ENCODE results near the gene PREP.

PREP gene

DNA sequence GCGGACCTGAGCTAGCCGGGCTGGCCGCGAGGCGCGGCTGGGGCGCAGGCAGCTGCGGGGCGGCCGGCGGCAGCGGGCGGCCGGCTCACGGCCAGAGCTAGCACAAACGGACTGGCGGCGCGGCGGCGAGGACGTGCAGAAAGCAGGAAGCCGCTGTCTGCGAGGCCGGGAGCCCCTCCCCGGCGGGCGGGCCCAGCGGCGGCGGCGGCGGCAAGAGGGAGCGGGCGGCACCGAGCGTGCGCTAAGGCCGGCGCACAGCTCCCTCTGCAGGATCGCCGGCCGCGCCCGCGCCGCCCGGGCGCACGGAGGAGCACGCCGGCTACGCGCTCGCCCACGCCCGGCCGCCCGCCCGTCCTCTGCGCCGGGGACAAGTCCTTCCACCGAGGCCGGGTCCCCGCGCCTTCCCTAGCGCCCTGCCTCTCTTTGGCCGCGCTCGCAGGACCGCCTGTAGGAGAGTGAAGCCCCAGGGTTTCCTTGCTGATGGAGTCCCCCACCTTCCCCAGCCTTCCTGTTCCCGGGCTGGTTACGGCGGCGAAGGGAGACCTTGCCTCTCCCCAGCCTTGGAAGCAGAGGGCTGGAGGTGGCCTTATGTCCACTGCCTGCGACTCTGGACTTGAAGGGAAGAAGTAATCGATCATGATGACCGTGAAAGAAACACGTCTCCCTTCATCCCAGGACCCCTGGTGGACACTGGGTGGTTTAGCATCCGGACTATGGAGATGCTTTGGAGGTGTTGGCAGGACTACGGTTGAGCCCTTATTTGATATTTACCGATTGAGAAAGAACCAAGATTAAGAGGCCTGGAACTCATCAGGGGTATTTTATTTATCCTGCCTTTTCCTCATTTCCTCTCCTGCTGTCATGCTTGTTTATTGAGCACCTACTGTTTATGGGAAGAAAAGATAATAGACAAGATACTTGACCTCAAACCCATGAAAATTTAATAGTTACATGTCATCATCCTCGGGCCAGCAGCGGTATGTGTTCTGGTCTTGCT is at the start of gene PREP:
TSS of gene PREP (minus strand) at position 144 of the 997 bp plus-strand sequence. CDS start 191 bp downstream, outside the sequence.
- Histone ChIP-seq H3K4me3 (ENCODE audit: low read length) (peak within 1 kb of the TSS; percentile 98), H3K4me2 (ENCODE audit: low read length) (peak within 1 kb of the TSS; percentile 99), H3K27ac (ENCODE audit: low read depth, low read length) (no peak within 1 kb of the TSS; the same call in 1 of the 2 replicates), H3K4me1 (ENCODE audit: control insufficient read depth, low read length) (peaks cover 25% of the 10 kb centered on the region), H3F3A (ENCODE audit: control insufficient read depth, insufficient read depth) (no peaks in the 10 kb centered on the region), H3K79me2 (ENCODE audit: control insufficient read depth, low read length) (peaks cover 45% of the 10 kb centered on the region), H3K9me2 (replicated peaks; ENCODE audit: control insufficient read depth, low read length) (no peaks in the 10 kb centered on the region), H3K36me3 (ENCODE audit: control insufficient read depth, low read length) (no peaks in the 10 kb centered on the region; the same call in 1 of the 2 replicates), H3K27me3 (ENCODE audit: control insufficient read depth, low read length) (peaks cover 10% of the 10 kb centered on the region; the same call in 1 of the 2 replicates), H3K9me3 (ENCODE audit: control insufficient read depth, insufficient read depth, low read length) (no peaks in the 10 kb centered on the region), H4K20me1 (ENCODE audit: control insufficient read depth, insufficient read depth, low read depth, low read length) (no peaks in the 10 kb centered on the region; the same call in 1 of the 2 replicates)
- TF ChIP-seq CTCF (IDR thresholded peaks at IDR 0.05; ENCODE audit: low read depth, low read length, poor library complexity, severe bottlenecking) (peak; percentile 94), EZH2phosphoT487 (IDR thresholded peaks at IDR 0.05; ENCODE audit: borderline replicate concordance, low read length) (no peak)

DNA sequence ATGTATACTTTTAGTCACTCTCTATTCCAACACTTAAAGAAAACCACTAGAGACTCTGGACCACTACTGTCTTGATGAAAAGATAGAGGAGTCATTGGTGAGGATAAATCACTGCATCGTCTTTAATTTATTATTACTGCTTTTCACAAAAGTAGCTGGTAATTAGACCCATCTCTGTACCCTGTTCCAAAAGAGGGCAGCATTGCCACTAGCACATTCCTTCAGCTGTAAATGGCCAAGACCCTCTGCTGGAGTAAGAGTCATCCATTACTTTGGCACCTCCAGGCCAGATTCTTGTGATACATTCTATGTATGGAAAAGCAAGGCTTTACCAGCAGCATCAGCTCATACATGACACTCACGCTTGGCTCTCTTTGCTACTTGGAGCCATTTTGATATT is 49.5 kb upstream of the PREP start:
- Histone ChIP-seq H4K20me1 (ENCODE audit: control insufficient read depth, insufficient read depth, low read depth, low read length) (no peaks in the 10 kb centered on the region), H3K9me3 (ENCODE audit: control insufficient read depth, insufficient read depth, low read length) (no peaks in the 10 kb centered on the region), H3K4me2 (ENCODE audit: low read length) (no peak overlapping the region), H3K27me3 (ENCODE audit: control insufficient read depth, low read length) (peaks cover 3% of the 10 kb centered on the region; the same call in 1 of the 2 replicates), H3K79me2 (ENCODE audit: control insufficient read depth, low read length) (no peaks in the 10 kb centered on the region), H3K36me3 (ENCODE audit: control insufficient read depth, low read length) (no peaks in the 10 kb centered on the region), H3K9me2 (replicated peaks; ENCODE audit: control insufficient read depth, low read length) (no peaks in the 10 kb centered on the region), H3K4me1 (ENCODE audit: control insufficient read depth, low read length) (no peaks in the 10 kb centered on the region), H3K27ac (ENCODE audit: low read depth, low read length) (no peak overlapping the region), H3K4me3 (ENCODE audit: low read length) (no peak overlapping the region), H3F3A (ENCODE audit: control insufficient read depth, insufficient read depth) (no peaks in the 10 kb centered on the region)
- no peak for TF ChIP-seq CTCF (IDR thresholded peaks at IDR 0.05; ENCODE audit: low read depth, low read length, poor library complexity, severe bottlenecking)
- TF ChIP-seq EZH2phosphoT487 (IDR thresholded peaks at IDR 0.05; ENCODE audit: borderline replicate concordance, low read length), result no peak

GRCh38 chr6:105449756-105450390 is 47.0 kb upstream of the PREP start:
- Histone ChIP-seq H3F3A (ENCODE audit: control insufficient read depth, insufficient read depth) (no peaks in the 10 kb centered on the region), H3K79me2 (ENCODE audit: control insufficient read depth, low read length) (no peaks in the 10 kb centered on the region), H3K36me3 (ENCODE audit: control insufficient read depth, low read length) (no peaks in the 10 kb centered on the region), H3K27me3 (ENCODE audit: control insufficient read depth, low read length) (no peaks in the 10 kb centered on the region; the same call in 1 of the 2 replicates), H3K4me3 (ENCODE audit: low read length) (no peak overlapping the region), H3K27ac (ENCODE audit: low read depth, low read length) (no peak overlapping the region), H3K9me3 (ENCODE audit: control insufficient read depth, insufficient read depth, low read length) (no peaks in the 10 kb centered on the region), H4K20me1 (ENCODE audit: control insufficient read depth, insufficient read depth, low read depth, low read length) (no peaks in the 10 kb centered on the region), H3K4me1 (ENCODE audit: control insufficient read depth, low read length) (no peaks in the 10 kb centered on the region), H3K9me2 (replicated peaks; ENCODE audit: control insufficient read depth, low read length) (no peaks in the 10 kb centered on the region), H3K4me2 (ENCODE audit: low read length) (no peak overlapping the region)
- TF ChIP-seq EZH2phosphoT487 (IDR thresholded peaks at IDR 0.05; ENCODE audit: borderline replicate concordance, low read length) (no peak), CTCF (IDR thresholded peaks at IDR 0.05; ENCODE audit: low read depth, low read length, poor library complexity, severe bottlenecking) (no peak)

Data from DOHH2 (cell line).